Measurements from ENCODE around the gene GMDS. TPM values are rescaled to one million over a fixed set of nuclear protein-coding genes. Genes with fewer than 3 reads are reported as not detected.

Gene GMDS
- total RNA-seq, 1 experiment from 2014 or later, result 35.0 TPM

DNA sequence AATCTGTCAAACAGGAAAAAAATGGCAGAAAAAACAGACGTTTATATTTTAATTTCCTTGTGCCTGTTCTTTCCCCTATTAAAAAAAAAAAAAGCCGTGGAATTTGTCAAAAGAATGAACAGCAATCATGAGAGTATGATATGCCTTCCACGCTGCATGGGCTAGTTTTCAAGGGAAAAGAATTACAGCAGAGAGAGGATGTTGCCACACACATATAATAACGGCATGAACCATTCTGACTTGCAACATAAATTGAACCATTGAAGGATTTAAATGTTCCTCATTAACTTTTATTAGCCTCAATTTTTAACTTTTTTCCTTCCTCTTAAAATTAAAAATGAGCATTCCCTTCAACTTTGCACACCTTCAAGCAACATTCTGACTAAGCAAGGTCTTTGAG, 333.9 kb downstream of the GMDS start (continued):
- TF ChIP-seq, protein P1, sequence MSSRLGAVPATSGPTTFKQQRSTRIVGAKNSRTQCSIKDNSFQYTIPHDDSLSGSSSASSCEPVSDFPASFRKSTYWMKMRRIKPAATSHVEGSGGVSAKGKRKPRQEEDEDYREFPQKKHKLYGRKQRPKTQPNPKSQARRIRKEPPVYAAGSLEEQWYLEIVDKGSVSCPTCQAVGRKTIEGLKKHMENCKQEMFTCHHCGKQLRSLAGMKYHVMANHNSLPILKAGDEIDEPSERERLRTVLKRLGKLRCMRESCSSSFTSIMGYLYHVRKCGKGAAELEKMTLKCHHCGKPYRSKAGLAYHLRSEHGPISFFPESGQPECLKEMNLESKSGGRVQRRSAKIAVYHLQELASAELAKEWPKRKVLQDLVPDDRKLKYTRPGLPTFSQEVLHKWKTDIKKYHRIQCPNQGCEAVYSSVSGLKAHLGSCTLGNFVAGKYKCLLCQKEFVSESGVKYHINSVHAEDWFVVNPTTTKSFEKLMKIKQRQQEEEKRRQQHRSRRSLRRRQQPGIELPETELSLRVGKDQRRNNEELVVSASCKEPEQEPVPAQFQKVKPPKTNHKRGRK (CRISPR knock-in tag; IDR thresholded peaks at IDR 0.05; ENCODE audit: borderline replicate concordance), result no peak
- TF ChIP-seq NFE2L1 (CRISPR knock-in tag; IDR thresholded peaks at IDR 0.05), result no peak
- TF ChIP-seq OVOL2 (CRISPR knock-in tag; IDR thresholded peaks at IDR 0.05; ENCODE audit: borderline replicate concordance), result no peak
- no peak for TF ChIP-seq CTCF (IDR thresholded peaks at IDR 0.05)
- no peak for TF ChIP-seq ZNF232 (CRISPR knock-in tag; IDR thresholded peaks at IDR 0.05)
- no peak for TF ChIP-seq ESRRA (CRISPR knock-in tag; IDR thresholded peaks at IDR 0.05; ENCODE audit: borderline replicate concordance)

- POLR2A ChIA-PET, result no interaction called here
- H3K4me3 Mint-ChIP-seq, result no peak overlapping the region
- no peak for ATAC-seq
- no peak overlapping the region for H3K27ac Mint-ChIP-seq
- H3K36me3 Mint-ChIP-seq, result no peaks in the 10 kb centered on the region
- H3K4me1 Mint-ChIP-seq, result peaks cover 45% of the 10 kb centered on the region
- CTCF ChIA-PET, result no interaction called here
- H3K9me3 Mint-ChIP-seq, result no peaks in the 10 kb centered on the region
- DNase-seq (ENCODE audit: low spot score), result no peak
- TF ChIP-seq SOX15 (CRISPR knock-in tag; IDR thresholded peaks at IDR 0.05), result no peak
- H3K27me3 Mint-ChIP-seq (ENCODE audit: low read depth), result no peaks in the 10 kb centered on the region
Measured at GRCh38 chr6:1910621-1911407, 334.6 kb downstream of the GMDS start.

GRCh38 chr6:1908784-1909183, 336.6 kb downstream of the GMDS start:
- peak; percentile 25; the same call in 1 of the 2 replicates for ATAC-seq
- Mint-ChIP-seq H3K27me3 (ENCODE audit: low read depth) (no peaks in the 10 kb centered on the region), H3K4me1 (peaks cover 56% of the 10 kb centered on the region), H3K9me3 (no peaks in the 10 kb centered on the region), H3K36me3 (no peaks in the 10 kb centered on the region), H3K4me3 (no peak overlapping the region), H3K27ac (no peak overlapping the region)
- ChIA-PET POLR2A (no interaction called here), CTCF (no interaction called here)
- no peak for DNase-seq (ENCODE audit: low spot score)
- no peak for TF ChIP-seq KAT7 (CRISPR knock-in tag; IDR thresholded peaks at IDR 0.05; ENCODE audit: borderline replicate concordance)
- no peak for TF ChIP-seq TEAD4 (CRISPR knock-in tag; IDR thresholded peaks at IDR 0.05)

DNA sequence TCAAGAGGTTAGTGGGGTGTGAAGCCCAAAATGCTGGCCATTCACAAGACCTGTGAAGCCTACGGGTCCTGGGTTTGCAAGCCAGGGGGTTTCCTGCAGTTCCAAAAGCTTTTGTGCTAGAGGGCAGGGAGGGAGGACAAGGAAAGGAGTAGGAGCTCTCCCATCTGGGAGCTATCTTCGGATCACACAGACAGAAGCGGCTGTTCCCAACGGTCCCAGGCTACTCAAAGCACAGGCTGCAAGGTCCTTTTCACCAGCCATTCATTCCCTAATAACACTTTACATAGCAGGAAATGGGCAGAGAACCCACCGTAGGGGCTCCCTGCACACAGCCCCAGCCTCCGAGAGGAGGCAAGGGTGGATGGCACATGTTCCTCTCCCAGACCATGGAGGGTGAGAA, 338.8 kb downstream of the GMDS start:
- Mint-ChIP-seq H3K27me3 (ENCODE audit: low read depth) (no peaks in the 10 kb centered on the region), H3K9me3 (no peaks in the 10 kb centered on the region), H3K4me3 (no peak overlapping the region), H3K27ac (no peak overlapping the region), H3K4me1 (peaks cover 56% of the 10 kb centered on the region), H3K36me3 (no peaks in the 10 kb centered on the region)
- DNase-seq (ENCODE audit: low spot score), result no peak
- ChIA-PET POLR2A (no interaction called here), CTCF (interaction anchor here (2.1 kb wide), 1 partner anchor 13 kb away, joined by 4 read pairs; no protein-coding TSS in a partner anchor)
- peak; percentile 83 for ATAC-seq
- TF ChIP-seq, protein P2, sequence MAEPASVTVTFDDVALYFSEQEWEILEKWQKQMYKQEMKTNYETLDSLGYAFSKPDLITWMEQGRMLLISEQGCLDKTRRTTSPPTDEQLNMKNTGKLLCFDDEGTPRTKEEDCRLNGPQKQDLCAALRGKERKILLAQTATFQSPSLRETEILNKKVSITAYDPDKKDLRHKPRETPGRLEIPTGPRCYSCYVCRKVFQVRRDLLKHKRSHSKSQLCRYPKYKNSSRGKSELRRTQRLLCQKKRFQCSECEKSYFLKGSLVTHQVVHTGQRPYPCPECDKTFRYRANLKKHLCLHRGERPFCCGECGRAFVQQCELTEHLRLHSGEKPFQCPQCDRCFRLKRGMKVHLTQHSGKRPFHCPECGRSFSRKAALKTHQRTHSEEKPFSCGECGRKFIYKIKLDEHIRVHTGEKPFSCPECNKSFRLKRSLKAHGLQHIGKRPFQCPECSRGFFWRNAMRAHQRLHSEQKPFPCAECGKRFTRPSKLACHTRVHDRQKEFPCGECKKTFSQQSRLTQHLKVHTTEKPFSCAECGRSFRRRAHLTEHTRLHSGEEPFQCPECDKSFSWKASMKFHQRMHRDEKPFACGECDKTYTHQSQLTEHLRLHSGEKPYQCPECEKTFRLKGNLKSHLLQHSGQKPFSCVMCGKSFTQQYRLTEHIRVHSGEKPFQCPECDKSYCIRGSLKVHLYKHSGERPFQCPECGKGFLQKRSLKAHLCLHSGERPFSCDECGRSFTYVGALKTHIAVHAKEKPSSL (CRISPR knock-in tag; conservative IDR thresholded peaks at IDR 0.05), result no peak
- TF ChIP-seq, protein P3, sequence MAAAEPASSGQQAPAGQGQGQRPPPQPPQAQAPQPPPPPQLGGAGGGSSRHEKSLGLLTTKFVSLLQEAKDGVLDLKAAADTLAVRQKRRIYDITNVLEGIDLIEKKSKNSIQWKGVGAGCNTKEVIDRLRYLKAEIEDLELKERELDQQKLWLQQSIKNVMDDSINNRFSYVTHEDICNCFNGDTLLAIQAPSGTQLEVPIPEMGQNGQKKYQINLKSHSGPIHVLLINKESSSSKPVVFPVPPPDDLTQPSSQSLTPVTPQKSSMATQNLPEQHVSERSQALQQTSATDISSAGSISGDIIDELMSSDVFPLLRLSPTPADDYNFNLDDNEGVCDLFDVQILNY (CRISPR knock-in tag; IDR thresholded peaks at IDR 0.05), result no peak
- no peak for TF ChIP-seq ZNF281 (CRISPR knock-in tag; IDR thresholded peaks at IDR 0.05)
- no peak for TF ChIP-seq USF1 (CRISPR knock-in tag; IDR thresholded peaks at IDR 0.05)
- no peak for TF ChIP-seq ZNF219 (CRISPR knock-in tag; IDR thresholded peaks at IDR 0.05; ENCODE audit: borderline replicate concordance)
- no peak for TF ChIP-seq KAT7 (CRISPR knock-in tag; IDR thresholded peaks at IDR 0.05; ENCODE audit: borderline replicate concordance)
- TF ChIP-seq GABPB1 (CRISPR knock-in tag; IDR thresholded peaks at IDR 0.05), result no peak
- TF ChIP-seq ETV6 (CRISPR knock-in tag; IDR thresholded peaks at IDR 0.05), result no peak
- TF ChIP-seq SMAD3 (CRISPR knock-in tag; IDR thresholded peaks at IDR 0.05; ENCODE audit: borderline replicate concordance), result no peak

Measured in WTC11 (cell line).